Stimulated activated naive CD4-positive, alpha-beta T cell (primary cell): ENCODE data around the gene MCM9.
A peak's percentile ranks its signal among the peaks of the same experiment; 100 is the strongest.

ENCODE experiments used
- DNase-seq, 6 experiments: peaks; one replicate each; lab custom pipeline; 2025; lab: John Stamatoyannopoulos, UW

MCM9 gene

GRCh38 chr6:118799826-118800225 lies 135.1 kb downstream of the MCM9 start:
- DNase-seq, result no peak

- DNase-seq, result peak; percentile 53 to 89 (median 72)
These were observed 138.4 kb downstream of the MCM9 start for GRCh38 chr6:118796548-118796947.

- no peak for DNase-seq
These were observed 143.5 kb downstream of the MCM9 start for GRCh38 chr6:118791499-118791898.

GRCh38 chr6:118789954-118790353 lies 145.0 kb downstream of the MCM9 start:
- no peak for DNase-seq

GRCh38 chr6:118789419-118789818 lies 145.5 kb downstream of the MCM9 start:
- no peak for DNase-seq

- DNase-seq, result no peak
These were observed 146.3 kb downstream of the MCM9 start for GRCh38 chr6:118788702-118789101.

- DNase-seq, result peak in 2 of 6 experiments; percentile 11 to 13
These were observed 147.1 kb downstream of the MCM9 start for GRCh38 chr6:118787724-118788423.

- DNase-seq, result no peak
These were observed 148.1 kb downstream of the MCM9 start for GRCh38 chr6:118786596-118787453.

GRCh38 chr6:118785601-118786000 lies 149.4 kb downstream of the MCM9 start:
- no peak for DNase-seq

- DNase-seq, result no peak
These were observed 150.3 kb downstream of the MCM9 start for GRCh38 chr6:118784641-118785164.

- DNase-seq, result no peak
These were observed 150.9 kb downstream of the MCM9 start for GRCh38 chr6:118783931-118784550.

GRCh38 chr6:118782651-118783050 lies 152.3 kb downstream of the MCM9 start:
- DNase-seq, result no peak

GRCh38 chr6:118781897-118782296 lies 153.1 kb downstream of the MCM9 start:
- DNase-seq, result no peak

- no peak for DNase-seq
These were observed 154.3 kb downstream of the MCM9 start for GRCh38 chr6:118780668-118781067.

GRCh38 chr6:118776607-118777549 lies 158.1 kb downstream of the MCM9 start:
- DNase-seq, result peak; percentile 6 to 73 (median 48)

- no peak for DNase-seq
These were observed 159.6 kb downstream of the MCM9 start for GRCh38 chr6:118775381-118775780.

GRCh38 chr6:118774581-118774980 lies 160.4 kb downstream of the MCM9 start:
- DNase-seq, result no peak

GRCh38 chr6:118772886-118773285 lies 162.1 kb downstream of the MCM9 start:
- DNase-seq, result no peak

GRCh38 chr6:118771253-118771652 lies 163.7 kb downstream of the MCM9 start:
- no peak for DNase-seq

GRCh38 chr6:118770835-118771234 lies 164.1 kb downstream of the MCM9 start:
- DNase-seq, result no peak

GRCh38 chr6:118770112-118770788 lies 164.7 kb downstream of the MCM9 start:
- no peak for DNase-seq
